ENCODE results near the gene CACNA2D3. TPM values are rescaled to one million over a fixed set of nuclear protein-coding genes. Genes with fewer than 3 reads are reported as not detected.

CACNA2D3 gene
- total and polyA plus RNA-seq, 4 donors: 0.06 to 0.37 (median 0.08) TPM; not detected in 1

- Histone ChIP-seq H3K27ac (ENCODE audit: low read depth in 1 of 2, low read length in 2 of 2) (no peak overlapping the region), H3K4me1 (ENCODE audit: control insufficient read depth in 4 of 4, insufficient read depth in 4 of 4, low read length in 3 of 4) (no peaks in the 10 kb centered on the region), H3K27me3 (ENCODE audit: control insufficient read depth in 4 of 4, insufficient read depth in 4 of 4, low read length in 3 of 4) (peaks cover 0 to 3% (median 0%) of the 10 kb centered on the region in 4 donors), H3K9me3 (ENCODE audit: control insufficient read depth in 4 of 4, low read length in 3 of 4) (no peaks in the 10 kb centered on the region), H3K9ac (ENCODE audit: low read depth in 1 of 2, low read length in 2 of 2) (no peak overlapping the region), H3K36me3 (ENCODE audit: control insufficient read depth in 4 of 4, insufficient read depth in 3 of 4, low read depth in 1 of 4, low read length in 3 of 4) (no peaks in the 10 kb centered on the region), H3K4me3 (ENCODE audit: low read depth in 1 of 3, low read length in 3 of 3) (no peak overlapping the region)
- WGBS: 66% methylated on average over 5 of the region's 5 CpGs
- TF ChIP-seq YY1 (IDR thresholded peaks at IDR 0.05) (no peak), FOXA2 (IDR thresholded peaks at IDR 0.05) (no peak), TAF1 (conservative IDR thresholded peaks at IDR 0.05) (no peak), HNF4G (IDR thresholded peaks at IDR 0.05) (no peak), HNF4A (conservative IDR thresholded peaks at IDR 0.05) (no peak), SP1 (IDR thresholded peaks at IDR 0.05) (no peak), RXRA (IDR thresholded peaks at IDR 0.05) (no peak), GABPA (IDR thresholded peaks at IDR 0.05 in 1 of 2, conservative IDR thresholded peaks at IDR 0.05 in 1 of 2) (no peak)
- TF ChIP-seq, protein P1, sequence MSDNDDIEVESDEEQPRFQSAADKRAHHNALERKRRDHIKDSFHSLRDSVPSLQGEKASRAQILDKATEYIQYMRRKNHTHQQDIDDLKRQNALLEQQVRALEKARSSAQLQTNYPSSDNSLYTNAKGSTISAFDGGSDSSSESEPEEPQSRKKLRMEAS (IDR thresholded peaks at IDR 0.05): no peak
- no peak for DNase-seq (ENCODE audit: low spot score)
Observed at GRCh38 chr3:54538346-54538745, 416.0 kb downstream of the CACNA2D3 start.

DNA sequence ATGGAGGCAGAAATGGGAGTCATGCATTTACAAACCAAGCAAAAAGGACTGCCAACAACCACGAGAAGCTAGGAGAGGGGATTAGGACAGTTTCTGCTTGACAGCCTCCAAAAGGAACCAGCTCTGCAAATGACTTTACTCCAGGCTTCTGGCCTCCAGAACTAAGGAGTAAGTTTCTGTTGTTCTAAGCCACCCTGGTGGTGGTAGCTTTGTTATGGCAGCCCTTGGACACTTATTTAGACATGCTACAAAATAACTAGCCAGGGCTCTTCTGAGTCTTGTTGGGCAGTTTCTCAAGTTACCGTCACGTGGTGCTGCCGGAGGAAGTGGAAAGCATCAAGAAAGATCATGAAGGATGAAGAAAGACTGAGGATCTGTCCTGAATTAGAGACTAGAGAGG is 419.0 kb downstream of the CACNA2D3 start:
- no peak for DNase-seq (ENCODE audit: low spot score)
- Histone ChIP-seq H3K4me1 (ENCODE audit: control insufficient read depth in 4 of 4, insufficient read depth in 4 of 4, low read length in 3 of 4) (no peaks in the 10 kb centered on the region), H3K27ac (ENCODE audit: low read depth in 1 of 2, low read length in 2 of 2) (no peak overlapping the region), H3K9me3 (ENCODE audit: control insufficient read depth in 4 of 4, low read length in 3 of 4) (no peaks in the 10 kb centered on the region), H3K9ac (ENCODE audit: low read depth in 1 of 2, low read length in 2 of 2) (no peak overlapping the region), H3K27me3 (ENCODE audit: control insufficient read depth in 4 of 4, insufficient read depth in 4 of 4, low read length in 3 of 4) (peaks cover 0 to 3% (median 0%) of the 10 kb centered on the region in 4 donors), H3K36me3 (ENCODE audit: control insufficient read depth in 4 of 4, insufficient read depth in 3 of 4, low read depth in 1 of 4, low read length in 3 of 4) (no peaks in the 10 kb centered on the region), H3K4me3 (ENCODE audit: low read depth in 1 of 3, low read length in 3 of 3) (no peak overlapping the region)
- TF ChIP-seq, protein P2, sequence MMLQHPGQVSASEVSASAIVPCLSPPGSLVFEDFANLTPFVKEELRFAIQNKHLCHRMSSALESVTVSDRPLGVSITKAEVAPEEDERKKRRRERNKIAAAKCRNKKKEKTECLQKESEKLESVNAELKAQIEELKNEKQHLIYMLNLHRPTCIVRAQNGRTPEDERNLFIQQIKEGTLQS (IDR thresholded peaks at IDR 0.05): no peak
- TF ChIP-seq SP1 (IDR thresholded peaks at IDR 0.05): no peak
- TF ChIP-seq EGR1 (IDR thresholded peaks at IDR 0.05; ENCODE audit: low read depth in 2 of 2): no peak
- TF ChIP-seq, protein P3, sequence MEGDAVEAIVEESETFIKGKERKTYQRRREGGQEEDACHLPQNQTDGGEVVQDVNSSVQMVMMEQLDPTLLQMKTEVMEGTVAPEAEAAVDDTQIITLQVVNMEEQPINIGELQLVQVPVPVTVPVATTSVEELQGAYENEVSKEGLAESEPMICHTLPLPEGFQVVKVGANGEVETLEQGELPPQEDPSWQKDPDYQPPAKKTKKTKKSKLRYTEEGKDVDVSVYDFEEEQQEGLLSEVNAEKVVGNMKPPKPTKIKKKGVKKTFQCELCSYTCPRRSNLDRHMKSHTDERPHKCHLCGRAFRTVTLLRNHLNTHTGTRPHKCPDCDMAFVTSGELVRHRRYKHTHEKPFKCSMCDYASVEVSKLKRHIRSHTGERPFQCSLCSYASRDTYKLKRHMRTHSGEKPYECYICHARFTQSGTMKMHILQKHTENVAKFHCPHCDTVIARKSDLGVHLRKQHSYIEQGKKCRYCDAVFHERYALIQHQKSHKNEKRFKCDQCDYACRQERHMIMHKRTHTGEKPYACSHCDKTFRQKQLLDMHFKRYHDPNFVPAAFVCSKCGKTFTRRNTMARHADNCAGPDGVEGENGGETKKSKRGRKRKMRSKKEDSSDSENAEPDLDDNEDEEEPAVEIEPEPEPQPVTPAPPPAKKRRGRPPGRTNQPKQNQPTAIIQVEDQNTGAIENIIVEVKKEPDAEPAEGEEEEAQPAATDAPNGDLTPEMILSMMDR (IDR thresholded peaks at IDR 0.05; ENCODE audit: low read depth, low read length, missing input control): no peak
- TF ChIP-seq HNF4G (IDR thresholded peaks at IDR 0.05): no peak
- no peak for TF ChIP-seq REST (IDR thresholded peaks at IDR 0.05)
- no peak for TF ChIP-seq HNF4A (conservative IDR thresholded peaks at IDR 0.05)
- TF ChIP-seq, protein P1 (IDR thresholded peaks at IDR 0.05): no peak
- TF ChIP-seq YY1 (IDR thresholded peaks at IDR 0.05): no peak
- TF ChIP-seq FOXA2 (IDR thresholded peaks at IDR 0.05): no peak
- TF ChIP-seq JUND (IDR thresholded peaks at IDR 0.05): no peak
- TF ChIP-seq FOXA1 (IDR thresholded peaks at IDR 0.05): no peak
- no peak for TF ChIP-seq RAD21 (IDR thresholded peaks at IDR 0.05)
- TF ChIP-seq, protein P4, sequence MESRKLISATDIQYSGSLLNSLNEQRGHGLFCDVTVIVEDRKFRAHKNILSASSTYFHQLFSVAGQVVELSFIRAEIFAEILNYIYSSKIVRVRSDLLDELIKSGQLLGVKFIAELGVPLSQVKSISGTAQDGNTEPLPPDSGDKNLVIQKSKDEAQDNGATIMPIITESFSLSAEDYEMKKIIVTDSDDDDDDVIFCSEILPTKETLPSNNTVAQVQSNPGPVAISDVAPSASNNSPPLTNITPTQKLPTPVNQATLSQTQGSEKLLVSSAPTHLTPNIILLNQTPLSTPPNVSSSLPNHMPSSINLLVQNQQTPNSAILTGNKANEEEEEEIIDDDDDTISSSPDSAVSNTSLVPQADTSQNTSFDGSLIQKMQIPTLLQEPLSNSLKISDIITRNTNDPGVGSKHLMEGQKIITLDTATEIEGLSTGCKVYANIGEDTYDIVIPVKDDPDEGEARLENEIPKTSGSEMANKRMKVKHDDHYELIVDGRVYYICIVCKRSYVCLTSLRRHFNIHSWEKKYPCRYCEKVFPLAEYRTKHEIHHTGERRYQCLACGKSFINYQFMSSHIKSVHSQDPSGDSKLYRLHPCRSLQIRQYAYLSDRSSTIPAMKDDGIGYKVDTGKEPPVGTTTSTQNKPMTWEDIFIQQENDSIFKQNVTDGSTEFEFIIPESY (IDR thresholded peaks at IDR 0.05): no peak
- no peak for TF ChIP-seq RXRA (IDR thresholded peaks at IDR 0.05)
- WGBS: 93% methylated on average over 4 of the region's 4 CpGs
